CD8-positive, alpha-beta memory T cell (primary cell): ENCODE measurements around the gene GDPD3. TPM values are rescaled to one million over a fixed set of nuclear protein-coding genes. Genes with fewer than 3 reads are reported as not detected.

Experiments used
- CTCF ChIA-PET: fragments of 350-600 bp; sonication (Branson Sonifier 250); formaldehyde crosslinking; loops from one replicate; lab custom pipeline; 2021; ENCODE audit warnings: antibody characterized with exemption; lab: Charles Lee
- POLR2A ChIA-PET: fragments of 350-600 bp; sonication (Branson Sonifier 250); formaldehyde crosslinking; loops from one replicate; lab custom pipeline; 2021; ENCODE audit warnings: antibody characterized with exemption; lab: Charles Lee
- DNase-seq, 5 donors: peaks; one replicate each; pipeline versions ENCODE4 v3.0.0 to v3.0.0-alpha.2; 2020 to 2022; ENCODE audit warnings: mixed read lengths in 1 of 5
- H3K27ac ChIP-seq: one replicate; pipeline ENCODE4 v1.7.0; 2013; ENCODE audit warnings: low read depth, mild to moderate bottlenecking, low read length, moderate library complexity
- H3K27me3 ChIP-seq: 2 replicates; pipeline ENCODE4 v1.7.0; 2013; ENCODE audit warnings: low read length, mild to moderate bottlenecking; ENCODE audit not compliant: insufficient read depth, poor library complexity, severe bottlenecking
- H3K36me3 ChIP-seq: 2 replicates; pipeline ENCODE4 v1.7.0; 2013; ENCODE audit warnings: mild to moderate bottlenecking, low read length, moderate library complexity; ENCODE audit not compliant: insufficient read depth
- H3K4me1 ChIP-seq: 2 replicates; pipeline ENCODE4 v1.7.0; 2013; ENCODE audit warnings: mild to moderate bottlenecking, low read length, moderate library complexity; ENCODE audit not compliant: insufficient read depth
- H3K4me3 ChIP-seq: 2 replicates; pipeline ENCODE4 v1.7.0; 2013; ENCODE audit warnings: mild to moderate bottlenecking, low read length
- H3K9me3 ChIP-seq: 2 replicates; pipeline ENCODE4 v1.7.0; 2013; ENCODE audit warnings: mild to moderate bottlenecking, low read length
- H3K27ac Mint-ChIP-seq, 8 donors: one replicate each; pipeline ENCODE4 v1.8.0; 2020 to 2021; ENCODE audit warnings: mixed read lengths in 8 of 8, mild to moderate bottlenecking in 6 of 8, inconsistent platforms in 3 of 8, moderate library complexity in 3 of 8
- H3K27me3 Mint-ChIP-seq, 2 donors: one replicate each; pipeline ENCODE4 v1.8.0; 2020 to 2021; ENCODE audit warnings: mixed read lengths in 2 of 2, mild to moderate bottlenecking in 1 of 2, moderate library complexity in 1 of 2
- H3K36me3 Mint-ChIP-seq, 3 donors: one replicate each; pipeline ENCODE4 v1.8.0; 2020 to 2021; ENCODE audit warnings: mixed read lengths in 3 of 3, inconsistent platforms in 1 of 3, mild to moderate bottlenecking in 1 of 3
- H3K4me1 Mint-ChIP-seq, 3 donors: one replicate each; pipeline ENCODE4 v1.8.0; 2020 to 2021; ENCODE audit warnings: mixed read lengths in 3 of 3, inconsistent platforms in 1 of 3, mild to moderate bottlenecking in 1 of 3
- H3K4me3 Mint-ChIP-seq, 7 donors: one replicate each; pipeline ENCODE4 v1.8.0; 2020 to 2021; ENCODE audit warnings: mixed read lengths in 7 of 7, mild to moderate bottlenecking in 6 of 7, moderate library complexity in 4 of 7, inconsistent platforms in 2 of 7
- H3K9me3 Mint-ChIP-seq, 5 donors: one replicate each; pipeline ENCODE4 v1.8.0; 2020 to 2022; ENCODE audit warnings: mixed read lengths in 5 of 5, mild to moderate bottlenecking in 3 of 5, moderate library complexity in 2 of 5, inconsistent platforms in 1 of 5
- polyA plus RNA-seq: library from polyadenylated mRNA; unstranded; fragments of 300-500 nt; fragmentation: Illumina TruSeq; gene quantifications from one replicate; pipeline ENCODE4 v1.2.3, GENCODE V29; 2021
- total RNA-seq, 2 experiments: library from RNA; stranded (reverse); gene quantifications; one replicate each; pipeline ENCODE4 v1.2.3, GENCODE V29; 2021

GDPD3 gene
- total and polyA plus RNA-seq, 3 experiments from 2014 or later: 4.7 to 5.3 TPM; not detected in 1

DNA sequence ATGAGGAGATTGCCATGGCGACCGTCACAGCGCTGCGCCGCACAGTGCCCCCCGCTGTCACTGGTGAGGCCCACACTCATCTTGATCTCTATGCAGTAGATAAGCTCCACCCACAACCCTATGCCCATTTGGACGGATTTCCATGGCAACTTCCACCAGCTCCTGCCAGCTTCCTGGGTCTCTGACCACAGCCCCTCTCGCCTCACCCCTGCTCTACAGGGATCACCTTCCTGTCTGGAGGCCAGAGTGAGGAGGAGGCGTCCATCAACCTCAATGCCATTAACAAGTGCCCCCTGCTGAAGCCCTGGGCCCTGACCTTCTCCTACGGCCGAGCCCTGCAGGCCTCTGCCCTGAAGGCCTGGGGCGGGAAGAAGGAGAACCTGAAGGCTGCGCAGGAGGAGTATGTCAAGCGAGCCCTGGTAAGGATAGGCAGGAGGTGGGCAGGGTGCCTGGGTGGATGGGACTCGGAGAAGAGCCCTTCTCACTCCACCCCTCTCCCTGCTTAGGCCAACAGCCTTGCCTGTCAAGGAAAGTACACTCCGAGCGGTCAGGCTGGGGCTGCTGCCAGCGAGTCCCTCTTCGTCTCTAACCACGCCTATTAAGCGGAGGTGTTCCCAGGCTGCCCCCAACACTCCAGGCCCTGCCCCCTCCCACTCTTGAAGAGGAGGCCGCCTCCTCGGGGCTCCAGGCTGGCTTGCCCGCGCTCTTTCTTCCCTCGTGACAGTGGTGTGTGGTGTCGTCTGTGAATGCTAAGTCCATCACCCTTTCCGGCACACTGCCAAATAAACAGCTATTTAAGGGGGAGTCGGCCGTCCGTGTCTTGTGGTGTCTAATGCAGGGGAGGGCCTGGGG lies 43.5 kb downstream of the GDPD3 start:
- Mint-ChIP-seq H3K27ac (peak overlapping the region in 4 of 8 donors; percentile 37 to 83 (median 69)), H3K4me1 (peaks cover 32 to 47% (median 33%) of the 10 kb centered on the region in 3 donors), H3K9me3 (no peaks in the 10 kb centered on the region), H3K36me3 (peaks cover 6 to 72% (median 11%) of the 10 kb centered on the region in 3 donors), H3K27me3 (peaks cover 0 to 2% of the 10 kb centered on the region in 2 donors), H3K4me3 (peak overlapping the region in 3 of 7 donors; percentile 12 to 62 (median 36))
- Histone ChIP-seq H3K4me1 (peaks cover 36% of the 10 kb centered on the region), H3K4me3 (no peak overlapping the region), H3K27me3 (no peaks in the 10 kb centered on the region), H3K27ac (peak overlapping the region; percentile 3), H3K36me3 (peaks cover 54% of the 10 kb centered on the region), H3K9me3 (no peaks in the 10 kb centered on the region)
- ChIA-PET CTCF (interaction anchor here (1.1 to 1.8 kb wide), 2 partner anchors 9 to 24 kb away, joined by 4 read pairs; no protein-coding TSS in a partner anchor), POLR2A (interaction anchor here (0.7 to 1.4 kb wide), 3 partner anchors 22 to 675 kb away, joined by 3 read pairs; partner anchors contain the start of genes TBX6 and YPEL3)
- no peak for DNase-seq

DNA sequence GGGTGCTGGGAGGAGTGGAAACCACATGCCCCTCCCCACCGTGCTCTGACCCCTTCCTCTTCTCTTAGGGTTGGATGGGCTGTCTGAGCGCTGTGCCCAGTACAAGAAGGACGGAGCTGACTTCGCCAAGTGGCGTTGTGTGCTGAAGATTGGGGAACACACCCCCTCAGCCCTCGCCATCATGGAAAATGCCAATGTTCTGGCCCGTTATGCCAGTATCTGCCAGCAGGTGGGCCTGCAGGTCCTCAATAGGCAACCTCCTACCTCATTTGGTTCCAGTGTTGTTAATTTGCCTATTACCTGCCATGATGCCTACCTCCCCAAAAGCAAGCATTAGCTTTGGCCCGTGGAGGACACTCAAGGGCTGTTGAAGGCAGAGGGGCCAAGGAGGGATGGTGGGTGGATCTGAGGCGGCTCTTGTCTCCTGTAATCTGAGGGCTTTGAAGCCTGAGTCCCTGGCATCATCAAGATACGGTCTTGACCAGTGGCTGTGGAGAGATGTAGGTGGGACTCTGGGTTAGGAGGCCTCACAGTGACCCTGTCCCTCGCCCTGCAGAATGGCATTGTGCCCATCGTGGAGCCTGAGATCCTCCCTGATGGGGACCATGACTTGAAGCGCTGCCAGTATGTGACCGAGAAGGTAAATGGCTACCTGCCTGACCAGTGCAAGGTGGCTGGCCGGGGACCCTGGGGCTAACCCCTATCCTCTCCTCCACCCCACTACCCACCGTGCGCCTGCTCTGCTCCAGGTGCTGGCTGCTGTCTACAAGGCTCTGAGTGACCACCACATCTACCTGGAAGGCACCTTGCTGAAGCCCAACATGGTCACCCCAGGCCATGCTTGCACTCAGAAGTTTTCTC lies 44.4 kb downstream of the GDPD3 start:
- H3K4me3 Mint-ChIP-seq: peak overlapping the region; percentile 50 to 84 (median 71)
- H3K27me3 Mint-ChIP-seq: peaks cover 0 to 3% of the 10 kb centered on the region in 2 donors
- Histone ChIP-seq H3K4me1 (peaks cover 36% of the 10 kb centered on the region), H3K27me3 (no peaks in the 10 kb centered on the region), H3K36me3 (peaks cover 54% of the 10 kb centered on the region), H3K4me3 (no peak overlapping the region), H3K27ac (peak overlapping the region; percentile 30), H3K9me3 (no peaks in the 10 kb centered on the region)
- peaks cover 33 to 46% (median 34%) of the 10 kb centered on the region in 3 donors for H3K4me1 Mint-ChIP-seq
- ChIA-PET CTCF (interaction anchor here (1.1 to 1.8 kb wide), 2 partner anchors 9 to 25 kb away, joined by 4 read pairs; no protein-coding TSS in a partner anchor), POLR2A (interaction anchor here (7.1 kb wide), 1 partner anchor 24 kb away, joined by 89 read pairs; the partner anchor contains the start of genes TBX6 and YPEL3)
- no peaks in the 10 kb centered on the region for H3K9me3 Mint-ChIP-seq
- peaks cover 6 to 78% (median 11%) of the 10 kb centered on the region in 3 donors for H3K36me3 Mint-ChIP-seq
- peak; percentile 36 to 71 (median 50) for DNase-seq
- peak overlapping the region; percentile 39 to 86 (median 75) for H3K27ac Mint-ChIP-seq

DNA sequence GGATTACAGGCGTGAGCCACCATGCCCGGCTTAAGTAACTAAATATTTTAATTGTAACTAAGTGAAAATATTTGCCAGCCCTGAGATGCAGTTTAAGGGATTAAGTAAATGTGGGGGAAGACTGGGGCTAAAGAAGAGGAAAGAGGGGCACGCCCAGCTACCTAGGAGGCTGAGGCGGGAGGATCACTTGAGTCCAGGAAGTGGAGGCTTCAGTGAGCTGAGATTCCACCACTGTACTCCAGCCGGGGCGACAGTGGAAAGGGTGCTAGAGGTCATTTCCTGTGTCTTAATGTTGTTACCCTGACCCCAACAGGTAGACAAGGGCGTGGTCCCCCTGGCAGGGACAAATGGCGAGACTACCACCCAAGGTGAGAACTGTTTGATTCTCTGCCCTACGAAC lies 45.0 kb downstream of the GDPD3 start:
- Mint-ChIP-seq H3K27me3 (peaks cover 0 to 3% of the 10 kb centered on the region in 2 donors), H3K4me1 (peaks cover 36 to 52% (median 40%) of the 10 kb centered on the region in 3 donors), H3K27ac (peak overlapping the region; percentile 39 to 86 (median 75)), H3K36me3 (peaks cover 6 to 77% (median 11%) of the 10 kb centered on the region in 3 donors), H3K4me3 (peak overlapping the region; percentile 50 to 84 (median 71)), H3K9me3 (no peaks in the 10 kb centered on the region)
- ChIA-PET POLR2A (interaction anchor here (3.7 to 7.1 kb wide), 3 partner anchors 8 to 117 kb away, joined by 34 to 89 read pairs (median 50); partner anchors contain the start of genes PPP4C, TBX6 and YPEL3), CTCF (interaction anchor here (3.8 kb wide), 1 partner anchor 25 kb away, joined by 41 read pairs; the partner anchor contains the start of genes TBX6 and YPEL3)
- H3K9me3 ChIP-seq: no peaks in the 10 kb centered on the region
- no peak for DNase-seq
- H3K27ac ChIP-seq: peak overlapping the region; percentile 30
- H3K36me3 ChIP-seq: peaks cover 54% of the 10 kb centered on the region
- no peaks in the 10 kb centered on the region for H3K27me3 ChIP-seq
- peaks cover 42% of the 10 kb centered on the region for H3K4me1 ChIP-seq
- no peak overlapping the region for H3K4me3 ChIP-seq

DNA sequence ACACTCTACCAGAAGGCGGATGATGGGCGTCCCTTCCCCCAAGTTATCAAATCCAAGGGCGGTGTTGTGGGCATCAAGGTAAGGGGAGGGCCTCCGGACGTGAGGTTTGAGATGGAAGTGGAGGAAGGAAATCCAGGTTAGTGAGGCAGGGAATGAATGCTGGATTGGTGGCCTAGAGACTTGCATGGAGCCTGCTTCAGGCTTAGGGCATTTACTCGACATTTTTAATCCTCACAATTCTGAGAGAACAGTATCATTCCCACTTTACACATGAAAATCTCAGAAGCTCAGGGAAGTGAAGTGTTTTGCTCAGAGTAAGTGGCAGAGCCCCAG lies 45.8 kb downstream of the GDPD3 start:
- H3K27me3 ChIP-seq: no peaks in the 10 kb centered on the region
- peak overlapping the region; percentile 91 for H3K27ac ChIP-seq
- Mint-ChIP-seq H3K9me3 (no peaks in the 10 kb centered on the region), H3K4me1 (peaks cover 36 to 52% (median 40%) of the 10 kb centered on the region in 3 donors), H3K36me3 (peaks cover 6 to 77% (median 11%) of the 10 kb centered on the region in 3 donors), H3K4me3 (peak overlapping the region; percentile 61 to 99 (median 99)), H3K27ac (peak overlapping the region in 7 of 8 donors; percentile 67 to 99 (median 87)), H3K27me3 (peaks cover 0 to 3% of the 10 kb centered on the region in 2 donors)
- H3K9me3 ChIP-seq: no peaks in the 10 kb centered on the region
- peak overlapping the region; percentile 85 for H3K4me3 ChIP-seq
- peaks cover 54% of the 10 kb centered on the region for H3K36me3 ChIP-seq
- ChIA-PET POLR2A (interaction anchor here (3.7 to 7.1 kb wide), 3 partner anchors 9 to 118 kb away, joined by 34 to 89 read pairs (median 50); partner anchors contain the start of genes PPP4C, TBX6 and YPEL3), CTCF (interaction anchor here (3.8 kb wide), 1 partner anchor 25 kb away, joined by 41 read pairs; the partner anchor contains the start of genes TBX6 and YPEL3)
- peaks cover 45% of the 10 kb centered on the region for H3K4me1 ChIP-seq
- DNase-seq: no peak

DNA sequence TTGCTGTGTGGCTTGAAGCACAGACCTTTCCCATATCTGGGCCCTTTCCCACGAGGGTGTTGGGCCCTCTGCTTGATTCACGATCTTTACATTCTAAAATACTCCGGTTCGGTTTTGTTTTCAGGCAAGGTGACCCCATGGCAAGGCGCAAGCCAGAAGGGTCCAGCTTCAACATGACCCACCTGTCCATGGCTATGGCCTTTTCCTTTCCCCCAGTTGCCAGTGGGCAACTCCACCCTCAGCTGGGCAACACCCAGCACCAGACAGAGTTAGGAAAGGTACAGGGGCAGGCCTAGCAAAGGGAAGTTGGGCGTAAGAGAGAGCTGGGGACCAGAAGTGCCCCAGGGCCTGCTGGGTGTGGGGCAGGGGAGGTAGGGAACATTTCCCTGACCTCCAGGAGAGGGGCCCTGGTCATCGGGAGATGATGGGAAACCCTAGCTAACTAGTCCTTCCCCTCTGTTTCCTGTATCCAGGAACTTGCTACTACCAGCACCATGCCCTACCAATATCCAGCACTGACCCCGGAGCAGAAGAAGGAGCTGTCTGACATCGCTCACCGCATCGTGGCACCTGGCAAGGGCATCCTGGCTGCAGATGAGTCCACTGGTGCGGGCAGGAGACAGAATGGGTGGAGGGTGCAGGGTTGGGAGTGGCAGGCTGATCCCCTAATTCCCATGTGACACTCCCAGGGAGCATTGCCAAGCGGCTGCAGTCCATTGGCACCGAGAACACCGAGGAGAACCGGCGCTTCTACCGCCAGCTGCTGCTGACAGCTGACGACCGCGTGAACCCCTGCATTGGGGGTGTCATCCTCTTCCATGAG lies 46.4 kb downstream of the GDPD3 start:
- POLR2A ChIA-PET: interaction anchor here (0.5 to 7.1 kb wide), 9 partner anchors 10 to 681 kb away, joined by 3 to 89 read pairs (median 5); partner anchors contain the start of genes PPP4C, TBX6 and YPEL3
- H3K27me3 ChIP-seq: no peaks in the 10 kb centered on the region
- CTCF ChIA-PET: interaction anchor here (0.7 to 3.8 kb wide), 4 partner anchors 8 to 343 kb away, joined by 3 to 41 read pairs (median 6); partner anchors contain the start of genes TBX6 and YPEL3
- H3K4me1 ChIP-seq: peaks cover 45% of the 10 kb centered on the region
- Mint-ChIP-seq H3K27ac (peak overlapping the region; percentile 14 to 99 (median 94)), H3K4me1 (peaks cover 34 to 49% (median 36%) of the 10 kb centered on the region in 3 donors), H3K9me3 (no peaks in the 10 kb centered on the region), H3K4me3 (peak overlapping the region; percentile 92 to 100 (median 99)), H3K27me3 (peaks cover 0 to 3% of the 10 kb centered on the region in 2 donors), H3K36me3 (peaks cover 5 to 74% (median 8%) of the 10 kb centered on the region in 3 donors)
- H3K4me3 ChIP-seq: peak overlapping the region; percentile 85
- peak overlapping the region; percentile 91 for H3K27ac ChIP-seq
- DNase-seq: no peak
- H3K36me3 ChIP-seq: peaks cover 50% of the 10 kb centered on the region
- H3K9me3 ChIP-seq: no peaks in the 10 kb centered on the region

GRCh38 chr16:30065943-30066760 lies 47.2 kb downstream of the GDPD3 start:
- ChIA-PET POLR2A (interaction anchor here (0.5 to 7.1 kb wide), 23 partner anchors 10 to 592 kb away, joined by 3 to 89 read pairs (median 5); partner anchors contain the start of genes CORO1A, DCTPP1, FBRS and PPP4C), CTCF (interaction anchor here (0.7 to 3.8 kb wide), 7 partner anchors 9 to 344 kb away, joined by 3 to 41 read pairs (median 4); partner anchors contain the start of genes TBX6 and YPEL3)
- Mint-ChIP-seq H3K4me1 (peaks cover 34 to 49% (median 35%) of the 10 kb centered on the region in 3 donors), H3K27ac (peak overlapping the region; percentile 86 to 99 (median 97)), H3K27me3 (peaks cover 0 to 3% of the 10 kb centered on the region in 2 donors), H3K9me3 (no peaks in the 10 kb centered on the region), H3K36me3 (peaks cover 3 to 65% (median 8%) of the 10 kb centered on the region in 3 donors), H3K4me3 (peak overlapping the region; percentile 92 to 100 (median 99))
- Histone ChIP-seq H3K36me3 (peaks cover 43% of the 10 kb centered on the region), H3K27ac (peak overlapping the region; percentile 91), H3K4me3 (peak overlapping the region; percentile 85), H3K9me3 (no peaks in the 10 kb centered on the region), H3K27me3 (no peaks in the 10 kb centered on the region), H3K4me1 (peaks cover 45% of the 10 kb centered on the region)
- DNase-seq: peak in 1 of 5 donors; percentile 21
